Thymus (tissue), 11 donors: ENCODE data around the gene ATP4B. TPM values are rescaled to one million over a fixed set of nuclear protein-coding genes. Genes with fewer than 3 reads are reported as not detected.
A peak's percentile ranks its signal among the peaks of the same experiment; 100 is the strongest.

Source experiments
- DNase-seq, 9 donors: peaks; one replicate each; pipeline ENCODE4 v3.0.0-alpha.2; 2013; ENCODE audit warnings: low spot score in 9 of 9, low read depth in 6 of 9, missing footprints in 1 of 9
- H3K27ac ChIP-seq, 2 donors: one replicate each; pipeline ENCODE4 v1.5.1; 2013; ENCODE audit warnings: control low read depth in 1 of 2, low read depth in 1 of 2, low read length in 1 of 2, mild to moderate bottlenecking in 1 of 2, moderate library complexity in 1 of 2
- H3K27me3 ChIP-seq, 2 donors: one replicate each; pipeline ENCODE4 v1.5.1; 2013; ENCODE audit warnings: low read length in 1 of 2; ENCODE audit not compliant: control insufficient read depth in 2 of 2, insufficient read depth in 1 of 2
- H3K36me3 ChIP-seq, 2 donors: one replicate each; pipeline ENCODE4 v1.5.1; 2013; ENCODE audit warnings: low read length in 1 of 2, mild to moderate bottlenecking in 1 of 2, moderate library complexity in 1 of 2; ENCODE audit not compliant: control insufficient read depth in 2 of 2, insufficient read depth in 2 of 2
- H3K4me1 ChIP-seq, 2 donors: one replicate each; pipeline ENCODE4 v1.5.1; 2013; ENCODE audit warnings: low read length in 2 of 2; ENCODE audit not compliant: control insufficient read depth in 2 of 2, insufficient read depth in 2 of 2
- H3K4me3 ChIP-seq, 2 donors: one replicate each; pipeline ENCODE4 v1.5.1; 2013; ENCODE audit warnings: low read length in 2 of 2, control low read depth in 1 of 2, mild to moderate bottlenecking in 1 of 2
- H3K9me3 ChIP-seq, 2 donors: one replicate each; pipeline ENCODE4 v1.5.1; 2013; ENCODE audit warnings: low read length in 1 of 2, mild to moderate bottlenecking in 1 of 2; ENCODE audit not compliant: control insufficient read depth in 2 of 2, insufficient read depth in 1 of 2
- WGBS: extraction: QIAGEN DNeasy Blood & Tissue Kit; methylation state at CpG from one replicate; pipeline ENCODE4 v1.1.7; 2013; 5-methylcytosine and 5-hydroxymethylcytosine counted together
- polyA plus RNA-seq: library from polyadenylated mRNA; stranded (reverse); fragments of 200-250 nt; gene quantifications from one replicate; pipeline ENCODE4 v1.2.3, GENCODE V29; 2013
- total RNA-seq: library from RNA; stranded (reverse); fragments of 120-200 nt; gene quantifications from one replicate; pipeline ENCODE4 v1.2.4, GENCODE V29; 2013
- donor health status: healthy.

The ATP4B gene
- total and polyA plus RNA-seq, 2 donors = 0.34 to 0.38 TPM

DNA sequence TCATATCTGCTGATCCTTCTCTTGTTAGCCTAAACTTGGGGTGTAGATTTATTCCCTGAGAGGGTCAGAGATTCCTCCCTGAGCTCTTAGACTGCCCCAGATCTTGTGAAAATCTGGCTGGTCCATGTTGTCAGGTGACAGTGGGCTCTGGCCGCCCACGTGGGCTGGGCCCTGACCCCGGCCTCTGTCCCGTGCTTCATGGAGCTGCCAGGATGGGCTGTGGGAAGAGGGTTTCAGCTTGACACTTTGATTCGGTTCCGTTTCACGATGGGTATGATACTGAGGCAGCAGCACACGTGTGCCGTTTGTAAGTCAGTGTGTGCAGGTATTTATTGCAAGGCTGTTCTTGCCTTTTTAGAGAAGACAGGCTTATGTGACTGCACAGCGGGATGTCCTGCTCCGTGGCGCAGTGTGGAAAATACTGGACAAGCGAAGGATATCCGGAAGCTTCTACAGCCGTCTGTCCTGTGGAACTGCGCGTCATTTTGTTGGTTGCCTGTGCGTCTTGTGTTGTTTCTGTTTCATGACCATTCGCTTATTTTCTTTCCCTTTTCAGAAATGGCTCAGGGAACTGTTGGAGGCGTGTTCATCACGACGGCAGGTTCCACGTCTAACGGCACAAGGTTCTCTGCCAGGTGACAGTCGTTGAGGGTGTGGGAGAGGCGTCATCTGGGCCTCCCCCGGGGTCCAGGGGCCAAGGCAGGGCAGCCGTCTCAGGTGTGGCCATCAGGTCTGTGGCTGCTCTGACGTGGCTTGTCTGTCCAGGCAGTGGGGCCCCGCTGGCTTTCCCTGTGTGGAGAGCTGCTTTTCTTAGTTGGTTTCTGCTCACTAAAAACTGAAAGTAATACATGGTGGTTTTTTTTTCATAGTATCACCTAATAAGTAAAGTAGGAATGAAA is 20.5 kb downstream of the ATP4B start:
- 96% methylated on average over 30 of the region's 30 CpGs for WGBS
- no peak overlapping the region for H3K27ac ChIP-seq
- H3K9me3 ChIP-seq = peaks cover 0 to 7% of the 10 kb centered on the region in 2 donors
- no peak overlapping the region for H3K4me3 ChIP-seq
- no peak for DNase-seq
- no peaks in the 10 kb centered on the region for H3K27me3 ChIP-seq
- peaks cover 0 to 13% of the 10 kb centered on the region in 2 donors for H3K4me1 ChIP-seq
- H3K36me3 ChIP-seq = peaks cover 65 to 93% of the 10 kb centered on the region in 2 donors

DNA sequence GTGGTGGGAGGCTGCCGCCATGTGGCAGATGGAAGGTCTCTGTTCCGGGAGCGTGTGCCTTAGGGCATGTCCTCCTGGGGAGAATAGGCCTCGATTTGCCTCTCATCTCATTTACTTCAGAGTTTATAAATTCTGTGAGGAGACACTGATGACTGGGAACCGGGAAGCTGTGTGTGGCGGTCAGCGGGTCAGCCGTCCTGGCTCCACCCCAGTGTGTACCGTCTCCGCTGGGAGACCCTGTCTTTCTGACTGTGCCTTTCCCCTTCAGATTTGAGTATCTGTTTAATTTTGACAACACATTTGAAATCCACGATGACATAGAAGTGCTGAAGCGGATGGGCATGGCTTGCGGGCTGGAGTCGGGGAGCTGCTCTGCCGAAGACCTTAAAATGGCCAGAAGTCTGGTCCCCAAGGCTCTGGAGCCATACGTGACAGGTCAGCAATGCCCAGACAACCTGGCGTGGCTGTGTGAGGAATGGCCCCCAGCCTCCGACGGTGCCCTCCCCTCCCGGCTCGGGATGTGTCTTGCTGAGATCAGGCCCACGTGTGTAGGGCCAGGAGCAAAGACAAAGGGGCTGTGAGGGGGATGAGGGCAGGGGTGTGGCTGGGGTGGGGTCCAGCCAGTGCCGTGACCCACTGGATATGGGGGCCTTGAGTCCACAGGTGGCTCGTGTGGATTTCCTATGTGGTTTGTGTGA is 21.6 kb downstream of the ATP4B start:
- peaks cover 0 to 13% of the 10 kb centered on the region in 2 donors for H3K4me1 ChIP-seq
- H3K36me3 ChIP-seq = peaks cover 68 to 92% of the 10 kb centered on the region in 2 donors
- no peak overlapping the region for H3K4me3 ChIP-seq
- WGBS = 98% methylated on average over 24 of the region's 24 CpGs
- DNase-seq = no peak
- peaks cover 0 to 6% of the 10 kb centered on the region in 2 donors for H3K9me3 ChIP-seq
- H3K27ac ChIP-seq = no peak overlapping the region
- no peaks in the 10 kb centered on the region for H3K27me3 ChIP-seq

DNA sequence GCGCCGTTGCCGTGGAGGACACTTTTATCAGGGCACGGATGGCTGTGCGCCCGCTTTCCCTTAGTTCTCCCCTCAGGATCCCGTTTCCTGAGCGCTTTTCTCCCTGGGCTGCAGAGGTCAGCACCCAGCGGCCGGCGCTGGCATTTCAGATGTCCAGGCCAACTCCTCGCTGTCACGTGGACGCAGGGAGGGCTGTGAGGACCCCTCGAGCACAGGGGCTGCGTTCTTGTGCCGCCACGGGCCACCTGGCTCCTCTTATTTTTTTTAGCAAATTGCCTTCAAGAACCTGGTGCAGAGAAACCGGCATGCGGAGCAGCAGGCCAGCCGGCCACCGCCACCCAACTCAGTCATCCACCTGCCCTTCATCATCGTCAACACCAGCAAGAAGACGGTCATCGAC is 22.3 kb downstream of the ATP4B start:
- Histone ChIP-seq H3K36me3 (peaks cover 70 to 91% of the 10 kb centered on the region in 2 donors), H3K4me1 (peaks cover 0 to 13% of the 10 kb centered on the region in 2 donors), H3K4me3 (no peak overlapping the region), H3K27me3 (no peaks in the 10 kb centered on the region), H3K9me3 (peaks cover 0 to 5% of the 10 kb centered on the region in 2 donors), H3K27ac (no peak overlapping the region)
- 99% methylated on average over 25 of the region's 25 CpGs for WGBS
- no peak for DNase-seq

DNA sequence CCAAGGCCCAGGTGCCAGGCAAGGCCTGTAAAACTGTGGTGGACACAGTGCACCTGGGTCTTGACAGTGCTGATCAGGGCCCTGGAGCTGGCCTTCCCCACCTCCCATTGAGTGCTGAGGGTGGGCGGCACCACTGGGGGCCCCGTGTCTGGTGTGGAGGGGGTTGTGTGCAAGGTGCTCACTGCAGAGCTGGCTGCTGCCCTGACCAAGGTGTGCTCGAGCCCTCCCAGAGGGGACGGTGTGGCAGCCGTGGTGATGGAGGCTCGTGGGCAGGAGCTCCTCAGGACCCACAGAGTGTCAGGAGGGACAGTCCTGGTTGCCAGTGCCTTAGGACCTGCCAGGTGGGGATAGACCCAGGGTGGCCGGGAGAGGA is 23.0 kb downstream of the ATP4B start:
- peak overlapping the region in 1 of 2 donors; percentile 62 for H3K27ac ChIP-seq
- no peaks in the 10 kb centered on the region for H3K27me3 ChIP-seq
- peaks cover 0 to 5% of the 10 kb centered on the region in 2 donors for H3K9me3 ChIP-seq
- peaks cover 72 to 89% of the 10 kb centered on the region in 2 donors for H3K36me3 ChIP-seq
- no peak for DNase-seq
- whole genome bisulfite sequencing = 97% methylated on average over 7 of the region's 7 CpGs
- no peak overlapping the region for H3K4me3 ChIP-seq
- H3K4me1 ChIP-seq = peaks cover 0 to 16% of the 10 kb centered on the region in 2 donors

DNA sequence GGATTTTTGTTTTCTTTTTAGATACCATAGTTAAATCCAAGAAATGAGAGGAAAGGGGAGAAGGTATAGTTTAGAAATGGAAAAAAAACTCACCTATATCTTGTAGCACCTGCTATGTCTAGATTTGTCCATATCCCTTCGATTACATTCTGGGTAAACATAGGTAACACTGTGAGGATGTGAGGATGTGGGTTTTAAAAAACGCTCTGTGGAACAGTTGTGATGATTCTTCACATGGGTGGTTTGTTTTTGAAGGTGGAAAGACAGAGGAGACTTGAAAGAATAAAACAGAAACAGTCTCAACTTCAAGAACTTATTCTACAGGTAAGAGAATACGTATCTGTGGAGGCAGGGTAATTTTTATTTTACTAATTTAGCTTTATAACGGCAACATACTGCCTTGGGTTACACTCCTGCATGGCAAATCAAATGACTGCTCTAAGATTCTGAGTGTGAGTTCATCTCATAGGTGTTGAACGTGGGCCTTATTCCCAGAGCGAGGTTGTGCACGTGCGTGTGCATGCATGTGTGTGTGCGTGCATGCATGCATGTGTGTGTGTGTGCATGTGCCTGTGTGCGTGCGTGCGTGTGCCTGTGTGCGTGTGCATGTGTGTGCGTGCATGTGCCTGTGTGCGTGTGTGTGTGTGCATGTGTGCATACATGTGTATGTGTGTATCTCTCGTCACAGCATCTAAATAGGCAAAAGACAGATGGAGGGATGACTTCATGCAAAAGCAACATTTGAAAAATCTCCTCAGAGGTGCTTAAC is 23.5 kb downstream of the ATP4B start:
- Histone ChIP-seq H3K27ac (peak overlapping the region in 1 of 2 donors; percentile 62), H3K36me3 (peaks cover 71 to 88% of the 10 kb centered on the region in 2 donors), H3K27me3 (no peaks in the 10 kb centered on the region), H3K4me1 (peaks cover 0 to 16% of the 10 kb centered on the region in 2 donors), H3K9me3 (peaks cover 0 to 5% of the 10 kb centered on the region in 2 donors), H3K4me3 (no peak overlapping the region)
- peak in 7 of 9 donors; percentile 5 to 65 (median 25) for DNase-seq
- 93% methylated on average over 16 of the region's 16 CpGs for WGBS

DNA sequence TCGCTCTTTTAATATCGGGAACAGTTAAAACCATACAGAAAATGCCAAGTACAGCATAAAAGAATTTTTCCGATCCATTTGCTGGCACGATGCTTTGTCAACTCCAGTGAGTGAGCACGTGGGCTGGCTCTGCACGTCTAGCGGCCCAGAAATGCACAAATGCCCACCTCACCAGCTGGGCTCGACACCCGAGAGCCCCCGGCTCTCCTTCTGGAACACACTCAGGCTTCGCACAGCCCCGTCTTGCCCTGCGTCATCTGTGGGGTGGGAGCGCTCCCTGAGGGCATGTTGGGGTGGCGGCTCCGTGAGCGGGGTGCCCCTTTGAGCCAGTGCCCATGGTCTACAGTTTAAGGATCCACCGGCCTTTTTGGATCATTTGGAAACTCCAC is 24.5 kb downstream of the ATP4B start:
- DNase-seq = no peak
- peaks cover 0 to 16% of the 10 kb centered on the region in 2 donors for H3K4me1 ChIP-seq
- no peak overlapping the region for H3K27ac ChIP-seq
- no peaks in the 10 kb centered on the region for H3K27me3 ChIP-seq
- peaks cover 0 to 5% of the 10 kb centered on the region in 2 donors for H3K9me3 ChIP-seq
- no peak overlapping the region for H3K4me3 ChIP-seq
- H3K36me3 ChIP-seq = peaks cover 72 to 85% of the 10 kb centered on the region in 2 donors
- 98% methylated on average over 18 of the region's 18 CpGs for WGBS

DNA sequence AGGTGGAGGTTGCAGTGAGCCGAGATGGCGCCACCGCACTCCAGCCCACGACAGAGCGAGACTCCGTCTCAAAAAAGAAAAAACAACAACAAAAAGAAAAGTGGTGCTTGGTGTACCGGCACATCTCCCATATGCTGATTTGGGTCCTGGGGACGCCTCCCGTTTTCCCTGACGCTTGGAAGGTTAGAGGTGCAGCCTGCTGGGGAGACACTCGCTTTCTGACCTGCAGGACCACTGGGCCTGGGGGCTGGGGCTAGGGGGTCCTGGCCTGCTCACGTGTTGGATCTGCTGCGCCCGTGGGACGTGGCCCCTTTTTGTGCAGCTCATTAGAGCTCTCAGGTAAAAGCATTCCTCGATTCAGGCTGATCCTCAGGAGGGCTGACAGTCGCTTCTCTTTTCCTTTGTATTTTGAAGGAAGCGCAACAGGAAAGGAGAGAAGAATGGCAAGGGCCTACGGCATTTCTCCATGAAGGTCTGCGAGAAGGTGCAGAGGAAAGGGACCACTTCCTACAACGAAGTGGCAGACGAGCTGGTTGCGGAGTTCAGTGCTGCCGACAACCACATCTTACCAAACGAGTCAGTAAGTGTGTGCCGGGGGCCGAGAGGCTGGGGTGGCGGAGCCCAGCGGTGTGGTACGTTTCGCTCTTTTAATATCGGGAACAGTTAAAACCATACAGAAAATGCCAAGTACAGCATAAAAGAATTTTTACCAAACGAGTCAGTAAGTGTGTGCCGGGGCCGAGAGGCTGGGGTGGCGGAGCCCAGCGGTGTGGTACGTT is 25.1 kb downstream of the ATP4B start:
- 97% methylated on average over 38 of the region's 38 CpGs for WGBS
- no peak for DNase-seq
- peaks cover 0 to 5% of the 10 kb centered on the region in 2 donors for H3K9me3 ChIP-seq

DNA sequence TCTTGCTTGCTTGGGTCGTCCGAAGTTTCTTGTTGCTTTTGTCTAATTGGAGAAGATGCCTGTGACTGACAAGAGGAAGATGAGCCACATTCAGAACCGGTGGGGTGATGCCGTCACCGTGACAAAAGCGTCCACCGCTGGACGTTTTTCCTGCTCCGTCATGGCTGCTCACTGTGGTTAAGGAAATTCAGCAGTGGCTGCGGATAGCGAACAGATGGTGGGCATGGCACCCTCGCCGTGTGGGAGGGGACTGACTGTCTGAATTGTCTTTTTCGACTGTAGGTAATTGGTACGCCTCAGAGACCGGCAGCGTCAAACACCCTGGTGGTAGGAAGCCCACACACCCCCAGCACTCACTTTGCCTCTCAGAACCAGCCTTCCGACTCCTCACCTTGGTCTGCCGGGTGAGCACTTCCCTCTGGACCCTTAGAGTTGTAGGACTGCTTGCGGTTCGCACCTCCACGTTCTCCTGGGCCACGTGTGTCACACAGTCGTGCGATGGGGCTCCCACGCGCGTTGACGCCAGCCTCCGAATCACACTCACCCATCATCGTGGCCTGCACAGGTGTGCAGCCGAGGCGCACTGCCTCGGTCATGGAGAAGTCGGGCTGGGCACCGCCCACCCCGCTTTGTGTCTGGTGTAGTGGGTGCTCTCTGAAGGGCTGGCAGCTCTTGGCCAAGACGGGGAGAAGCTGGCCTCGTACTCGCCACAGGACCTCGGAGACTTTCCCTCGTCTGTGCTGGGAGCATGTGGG is 26.5 kb downstream of the ATP4B start:
- 98% methylated on average over 42 of the region's 42 CpGs for WGBS
- Histone ChIP-seq H3K4me3 (no peak overlapping the region), H3K27ac (no peak overlapping the region), H3K36me3 (peaks cover 66 to 76% of the 10 kb centered on the region in 2 donors), H3K27me3 (no peaks in the 10 kb centered on the region), H3K9me3 (peaks cover 0 to 5% of the 10 kb centered on the region in 2 donors), H3K4me1 (peaks cover 0 to 16% of the 10 kb centered on the region in 2 donors)
- no peak for DNase-seq

More for the DNA sequence above, 25.1 kb downstream of the ATP4B start:
- peaks cover 71 to 82% of the 10 kb centered on the region in 2 donors for H3K36me3 ChIP-seq
- H3K4me3 ChIP-seq = no peak overlapping the region
- H3K27ac ChIP-seq = no peak overlapping the region
- H3K4me1 ChIP-seq = peaks cover 0 to 16% of the 10 kb centered on the region in 2 donors
- no peaks in the 10 kb centered on the region for H3K27me3 ChIP-seq
